ENCODE data around the gene LHPP. TPM values are rescaled to one million over a fixed set of nuclear protein-coding genes. Genes with fewer than 3 reads are reported as not detected.

The LHPP gene
- total RNA-seq, 1 experiment from 2014 or later: 3.7 TPM

GRCh38 chr10:124640538-124641231 lies 179.1 kb downstream of the LHPP start:
- peak; percentile 23 for DNase-seq (ENCODE audit: unreplicated experiment)
- ChIA-PET POLR2A (no interaction called here), CTCF (no interaction called here)
- Mint-ChIP-seq H3K27me3 (ENCODE audit: insufficient read depth, unreplicated experiment) (no peaks in the 10 kb centered on the region), H3K4me3 (ENCODE audit: unreplicated experiment) (no peak overlapping the region), H3K9me3 (ENCODE audit: unreplicated experiment) (no peaks in the 10 kb centered on the region), H3K27ac (ENCODE audit: low read depth, unreplicated experiment) (peak overlapping the region; percentile 75), H3K36me3 (ENCODE audit: insufficient read depth, unreplicated experiment) (peaks cover 9% of the 10 kb centered on the region), H3K4me1 (ENCODE audit: insufficient read depth, unreplicated experiment) (peaks cover 22% of the 10 kb centered on the region)
- TF ChIP-seq CTCF (IDR thresholded peaks at IDR 0.05; ENCODE audit: unreplicated experiment): no peak
- intact Hi-C loops (cut with micrococcal nuclease): no loop called here
- BruUV-seq (replicated peaks): no TSS peak

GRCh38 chr10:124641282-124642087 lies 179.9 kb downstream of the LHPP start:
- Mint-ChIP-seq H3K27ac (ENCODE audit: low read depth, unreplicated experiment) (peak overlapping the region; percentile 75), H3K27me3 (ENCODE audit: insufficient read depth, unreplicated experiment) (no peaks in the 10 kb centered on the region), H3K36me3 (ENCODE audit: insufficient read depth, unreplicated experiment) (peaks cover 9% of the 10 kb centered on the region), H3K9me3 (ENCODE audit: unreplicated experiment) (no peaks in the 10 kb centered on the region), H3K4me3 (ENCODE audit: unreplicated experiment) (no peak overlapping the region), H3K4me1 (ENCODE audit: insufficient read depth, unreplicated experiment) (peaks cover 25% of the 10 kb centered on the region)
- POLR2A ChIA-PET: interaction anchor here (0.5 kb wide), 1 partner anchor 9 kb away, joined by 3 read pairs; no protein-coding TSS in a partner anchor
- peak; percentile 48 for DNase-seq (ENCODE audit: unreplicated experiment)
- TF ChIP-seq CTCF (IDR thresholded peaks at IDR 0.05; ENCODE audit: unreplicated experiment): no peak
- intact Hi-C loops (cut with micrococcal nuclease): no loop called here
- CTCF ChIA-PET: no interaction called here
- BruUV-seq (replicated peaks): no TSS peak

- ChIA-PET CTCF (interaction anchor here (0.7 kb wide), 1 partner anchor 18 kb away, joined by 3 read pairs; no protein-coding TSS in a partner anchor), POLR2A (no interaction called here)
- peak overlapping the region; percentile 43 for H3K27ac Mint-ChIP-seq (ENCODE audit: low read depth, unreplicated experiment)
- H3K36me3 Mint-ChIP-seq (ENCODE audit: insufficient read depth, unreplicated experiment): peaks cover 15% of the 10 kb centered on the region
- DNase-seq (ENCODE audit: unreplicated experiment): no peak
- H3K9me3 Mint-ChIP-seq (ENCODE audit: unreplicated experiment): no peaks in the 10 kb centered on the region
- H3K4me1 Mint-ChIP-seq (ENCODE audit: insufficient read depth, unreplicated experiment): peaks cover 29% of the 10 kb centered on the region
- H3K4me3 Mint-ChIP-seq (ENCODE audit: unreplicated experiment): no peak overlapping the region
- intact Hi-C loops (cut with micrococcal nuclease): no loop called here
- TF ChIP-seq CTCF (IDR thresholded peaks at IDR 0.05; ENCODE audit: unreplicated experiment): no peak
- no TSS peak for BruUV-seq (replicated peaks)
- no peaks in the 10 kb centered on the region for H3K27me3 Mint-ChIP-seq (ENCODE audit: insufficient read depth, unreplicated experiment)
These were observed 180.6 kb downstream of the LHPP start for GRCh38 chr10:124642088-124642710.

- intact Hi-C loops (cut with micrococcal nuclease): no loop called here
- no peaks in the 10 kb centered on the region for H3K27me3 Mint-ChIP-seq (ENCODE audit: insufficient read depth, unreplicated experiment)
- H3K9me3 Mint-ChIP-seq (ENCODE audit: unreplicated experiment): no peaks in the 10 kb centered on the region
- H3K4me3 Mint-ChIP-seq (ENCODE audit: unreplicated experiment): no peak overlapping the region
- peaks cover 15% of the 10 kb centered on the region for H3K36me3 Mint-ChIP-seq (ENCODE audit: insufficient read depth, unreplicated experiment)
- ChIA-PET POLR2A (no interaction called here), CTCF (no interaction called here)
- peaks cover 32% of the 10 kb centered on the region for H3K4me1 Mint-ChIP-seq (ENCODE audit: insufficient read depth, unreplicated experiment)
- TF ChIP-seq CTCF (IDR thresholded peaks at IDR 0.05; ENCODE audit: unreplicated experiment): no peak
- no peak for DNase-seq (ENCODE audit: unreplicated experiment)
- BruUV-seq (replicated peaks): no TSS peak
- no peak overlapping the region for H3K27ac Mint-ChIP-seq (ENCODE audit: low read depth, unreplicated experiment)
These were observed 181.8 kb downstream of the LHPP start for GRCh38 chr10:124643330-124644009.
